HEK293 (cell line): Measurements from ENCODE around the gene FBXW11.

Source experiments
- CTCF ChIA-PET: fragments of 350-600 bp; formaldehyde crosslinking; extraction: SDS; loops from one replicate; lab custom pipeline; 2021; ENCODE audit warnings: antibody characterized with exemption; lab: Yijun Ruan, JAX
- POLR2A ChIA-PET: fragments of 300-600 bp; formaldehyde crosslinking; extraction: SDS; loops from one replicate; lab custom pipeline; 2020; ENCODE audit warnings: antibody characterized with exemption, inconsistent platforms; lab: Yijun Ruan, JAX
- H3K27ac ChIP-seq: fragments of 200-500 bp; sonication (Bioruptor generic); 2 replicates; pipeline ENCODE4 v1.5.1; 2014; ENCODE audit warnings: low read depth, low read length, control low read depth, inconsistent platforms; ENCODE audit errors: extremely low read depth
- H3K36me3 ChIP-seq, 2 experiments: fragments of 200-500 bp in 1 of 2; sonication (Bioruptor generic) in 1 of 2; 1 replicate in 1 of 2; 2 replicates in 1 of 2; pipeline ENCODE4 v1.5.1; 2014 to 2017; ENCODE audit warnings: inconsistent platforms in 2 of 2, low read length in 2 of 2; ENCODE audit not compliant: control insufficient read depth in 2 of 2, insufficient read depth in 1 of 2
- H3K4me1 ChIP-seq: fragments of 200-500 bp; sonication (Bioruptor generic); 2 replicates; pipeline ENCODE4 v1.5.1; 2014; ENCODE audit warnings: mild to moderate bottlenecking, low read length, inconsistent platforms; ENCODE audit not compliant: control insufficient read depth, insufficient read depth
- H3K4me3 ChIP-seq: 2 replicates; pipeline ENCODE4 v1.5.1; 2011; ENCODE audit warnings: low read depth, mild to moderate bottlenecking, control low read depth, low read length, moderate library complexity
- H3K9me3 ChIP-seq: fragments of 200-500 bp; sonication (Bioruptor generic); 2 replicates; pipeline ENCODE4 v1.5.1; 2014; ENCODE audit warnings: low read depth, low read length, inconsistent platforms; ENCODE audit not compliant: control insufficient read depth, insufficient read depth
- GLIS2 ChIP-seq: fragments of 450-650 bp; formaldehyde crosslinking; IDR thresholded peaks from 2 replicates; pipeline ENCODE4 v1.5.1; 2016; ENCODE audit warnings: missing biosample characterization, missing genetic modification characterization
- HOXD13 ChIP-seq: sonication (generic); formaldehyde crosslinking; IDR thresholded peaks from 2 replicates; pipeline ENCODE4 v1.8.0; 2022; ENCODE audit warnings: missing genetic modification reagents, borderline replicate concordance
- PRDM10 ChIP-seq: fragments of 450-650 bp; formaldehyde crosslinking; IDR thresholded peaks from 2 replicates; pipeline ENCODE4 v1.5.1; 2016; ENCODE audit warnings: missing biosample characterization, missing genetic modification characterization
- PRDM4 ChIP-seq: fragments of 450-650 bp; formaldehyde crosslinking; IDR thresholded peaks from 2 replicates; pipeline ENCODE4 v1.5.1; 2017; ENCODE audit warnings: missing biosample characterization, missing genetic modification characterization
- PRDM6 ChIP-seq: fragments of 450-650 bp; formaldehyde crosslinking; IDR thresholded peaks from 2 replicates; pipeline ENCODE4 v1.5.1; 2017; ENCODE audit warnings: missing biosample characterization, missing genetic modification characterization
- RBAK ChIP-seq: fragments of 450-650 bp; formaldehyde crosslinking; IDR thresholded peaks from 2 replicates; pipeline ENCODE4 v1.5.1; 2016; ENCODE audit warnings: missing biosample characterization, missing genetic modification characterization
- WT1 ChIP-seq: fragments of 450-650 bp; formaldehyde crosslinking; IDR thresholded peaks from 2 replicates; pipeline ENCODE4 v1.5.1; 2016; ENCODE audit warnings: missing biosample characterization, missing genetic modification characterization
- ZBTB11 ChIP-seq: fragments of 450-650 bp; formaldehyde crosslinking; conservative IDR thresholded peaks from 2 replicates; pipeline ENCODE4 v1.5.1; 2016; ENCODE audit warnings: low read depth, missing biosample characterization, missing genetic modification characterization
- ZFHX2 ChIP-seq: fragments of 450-650 bp; formaldehyde crosslinking; conservative IDR thresholded peaks from 2 replicates; pipeline ENCODE4 v1.5.1; 2016; ENCODE audit warnings: missing biosample characterization, missing genetic modification characterization
- ZNF280C ChIP-seq: fragments of 450-650 bp; formaldehyde crosslinking; IDR thresholded peaks from 2 replicates; pipeline ENCODE4 v1.5.1; 2016; ENCODE audit warnings: missing biosample characterization, missing genetic modification characterization
- ZNF366 ChIP-seq: fragments of 450-650 bp; formaldehyde crosslinking; conservative IDR thresholded peaks from 2 replicates; pipeline ENCODE4 v1.5.1; 2016; ENCODE audit warnings: missing biosample characterization, missing genetic modification characterization

The FBXW11 gene

GRCh38 chr5:171968531-171968930 is 37.9 kb downstream of the FBXW11 start:
- Histone ChIP-seq H3K9me3 (no peaks in the 10 kb centered on the region), H3K27ac (no peak overlapping the region), H3K4me1 (peaks cover 2% of the 10 kb centered on the region; the same call in 1 of the 2 replicates), H3K4me3 (no peak overlapping the region), H3K36me3 (no peaks in the 10 kb centered on the region)
- TF ChIP-seq PRDM10 (tag by site-specific recombination), result no peak
- TF ChIP-seq ZNF280C, result no peak
- TF ChIP-seq ZNF366 (tag by site-specific recombination), result no peak
- no peak for TF ChIP-seq PRDM4
- TF ChIP-seq RBAK (tag by site-specific recombination), result no peak
- TF ChIP-seq HOXD13 (CRISPR knock-in tag), result no peak
- TF ChIP-seq ZFHX2 (tag by site-specific recombination), result no peak
- no peak for TF ChIP-seq PRDM6 (tag by site-specific recombination)
- TF ChIP-seq ZBTB11 (tag by site-specific recombination), result no peak
- TF ChIP-seq WT1 (tag by site-specific recombination), result no peak
- ChIA-PET POLR2A (no interaction called here), CTCF (interaction anchor here (0.5 to 1.1 kb wide), 2 partner anchors 314 to 325 kb away, joined by 3 to 6 read pairs; no protein-coding TSS in a partner anchor)

- POLR2A ChIA-PET, result no interaction called here
- Histone ChIP-seq H3K4me1 (peaks cover 5% of the 10 kb centered on the region; the same call in 1 of the 2 replicates), H3K4me3 (no peak overlapping the region), H3K9me3 (no peaks in the 10 kb centered on the region), H3K36me3 (no peaks in the 10 kb centered on the region), H3K27ac (no peak overlapping the region)
- no peak for TF ChIP-seq GLIS2 (tag by site-specific recombination)
- TF ChIP-seq PRDM6 (tag by site-specific recombination), result 0 out of 2 replicates have a peak, but pooled peaks have one; percentile 36
- CTCF ChIA-PET, result interaction anchor here (0.8 kb wide), 1 partner anchor 15 kb away, joined by 4 read pairs; no protein-coding TSS in a partner anchor
Measured at GRCh38 chr5:171966964-171967363, 39.5 kb downstream of the FBXW11 start.
